NOMO-1 treated with DMSO at 0.1 percent for 48 hours (cell line): Measurements from ENCODE around the gene PHLDB2.

Experiments
- DNase-seq: peaks from one replicate; lab custom pipeline; 2025; ENCODE audit not compliant: unreplicated experiment; lab: John Stamatoyannopoulos, UW

PHLDB2 gene

GRCh38 chr3:111882194-111882593 is 23.1 kb downstream of the PHLDB2 start:
- DNase-seq, result no peak

GRCh38 chr3:111882799-111883198 is 23.7 kb downstream of the PHLDB2 start:
- DNase-seq, result no peak

- no peak for DNase-seq
Observed at GRCh38 chr3:111884411-111885018, 25.4 kb downstream of the PHLDB2 start.

GRCh38 chr3:111885578-111885977 is 26.5 kb downstream of the PHLDB2 start:
- DNase-seq, result no peak

- no peak for DNase-seq
Observed at GRCh38 chr3:111890051-111890580, 31.1 kb downstream of the PHLDB2 start.

- no peak for DNase-seq
Observed at GRCh38 chr3:111892070-111892469, 33.0 kb downstream of the PHLDB2 start.

- no peak for DNase-seq
Observed at GRCh38 chr3:111895071-111895470, 36.0 kb downstream of the PHLDB2 start.

- no peak for DNase-seq
Observed at GRCh38 chr3:111899966-111900365, 40.9 kb downstream of the PHLDB2 start.

- DNase-seq, result no peak
Observed at GRCh38 chr3:111901637-111902036, 42.6 kb downstream of the PHLDB2 start.

GRCh38 chr3:111902534-111902933 is 43.5 kb downstream of the PHLDB2 start:
- no peak for DNase-seq

GRCh38 chr3:111903067-111903511 is 44.0 kb downstream of the PHLDB2 start:
- DNase-seq, result no peak

- no peak for DNase-seq
Observed at GRCh38 chr3:111904376-111905241, 45.5 kb downstream of the PHLDB2 start.

GRCh38 chr3:111906656-111907055 is 47.6 kb downstream of the PHLDB2 start:
- no peak for DNase-seq

GRCh38 chr3:111907151-111907550 is 48.1 kb downstream of the PHLDB2 start:
- no peak for DNase-seq

GRCh38 chr3:111910806-111911205 is 51.7 kb downstream of the PHLDB2 start:
- DNase-seq, result no peak

GRCh38 chr3:111911446-111911845 is 52.4 kb downstream of the PHLDB2 start:
- no peak for DNase-seq

GRCh38 chr3:111913163-111913763 is 54.2 kb downstream of the PHLDB2 start:
- no peak for DNase-seq

GRCh38 chr3:111915905-111916304 is 56.8 kb downstream of the PHLDB2 start:
- DNase-seq, result no peak

GRCh38 chr3:111917300-111917699 is 58.2 kb downstream of the PHLDB2 start:
- no peak for DNase-seq

- no peak for DNase-seq
Observed at GRCh38 chr3:111919370-111920065, 60.5 kb downstream of the PHLDB2 start.

- DNase-seq, result no peak
Observed at GRCh38 chr3:111921181-111921580, 62.1 kb downstream of the PHLDB2 start.
